HEK293T (cell line): ENCODE measurements around the gene MYL7.

Experiments used
- ARNT ChIP-seq: fragments of 450-650 bp; IDR thresholded peaks from 2 replicates; pipeline ENCODE4 v1.6.1; 2017; ENCODE audit warnings: mild to moderate bottlenecking
- BHLHE40 ChIP-seq: fragments of 450-650 bp; IDR thresholded peaks from 2 replicates; pipeline ENCODE4 v1.6.1; 2016; ENCODE audit warnings: mild to moderate bottlenecking, moderate library complexity, borderline replicate concordance
- CTBP1 ChIP-seq: fragments of 450-650 bp; IDR thresholded peaks from 2 replicates; pipeline ENCODE4 v1.6.1; 2016; ENCODE audit warnings: borderline replicate concordance
- FOXA1 ChIP-seq: fragments of 450-650 bp; IDR thresholded peaks from 2 replicates; pipeline ENCODE4 v1.6.1; 2016; ENCODE audit warnings: mild to moderate bottlenecking
- FOXK2 ChIP-seq: fragments of 450-650 bp; IDR thresholded peaks from 2 replicates; pipeline ENCODE4 v1.6.1; 2016; ENCODE audit warnings: mild to moderate bottlenecking
- FOXM1 ChIP-seq: fragments of 450-650 bp; IDR thresholded peaks from 2 replicates; pipeline ENCODE4 v1.6.1; 2017; ENCODE audit warnings: mild to moderate bottlenecking, borderline replicate concordance
- HDGF ChIP-seq: fragments of 450-650 bp; IDR thresholded peaks from 2 replicates; pipeline ENCODE4 v1.6.1; 2017; ENCODE audit warnings: antibody characterized with exemption, borderline replicate concordance
- SP1 ChIP-seq: fragments of 450-650 bp; IDR thresholded peaks from 2 replicates; pipeline ENCODE4 v1.6.1; 2017
- SUZ12 ChIP-seq: fragments of 450-650 bp; IDR thresholded peaks from 2 replicates; pipeline ENCODE4 v1.6.1; 2016; ENCODE audit warnings: mild to moderate bottlenecking
- TARDBP ChIP-seq: fragments of 450-650 bp; IDR thresholded peaks from 2 replicates; pipeline ENCODE4 v1.6.1; 2016

DNA sequence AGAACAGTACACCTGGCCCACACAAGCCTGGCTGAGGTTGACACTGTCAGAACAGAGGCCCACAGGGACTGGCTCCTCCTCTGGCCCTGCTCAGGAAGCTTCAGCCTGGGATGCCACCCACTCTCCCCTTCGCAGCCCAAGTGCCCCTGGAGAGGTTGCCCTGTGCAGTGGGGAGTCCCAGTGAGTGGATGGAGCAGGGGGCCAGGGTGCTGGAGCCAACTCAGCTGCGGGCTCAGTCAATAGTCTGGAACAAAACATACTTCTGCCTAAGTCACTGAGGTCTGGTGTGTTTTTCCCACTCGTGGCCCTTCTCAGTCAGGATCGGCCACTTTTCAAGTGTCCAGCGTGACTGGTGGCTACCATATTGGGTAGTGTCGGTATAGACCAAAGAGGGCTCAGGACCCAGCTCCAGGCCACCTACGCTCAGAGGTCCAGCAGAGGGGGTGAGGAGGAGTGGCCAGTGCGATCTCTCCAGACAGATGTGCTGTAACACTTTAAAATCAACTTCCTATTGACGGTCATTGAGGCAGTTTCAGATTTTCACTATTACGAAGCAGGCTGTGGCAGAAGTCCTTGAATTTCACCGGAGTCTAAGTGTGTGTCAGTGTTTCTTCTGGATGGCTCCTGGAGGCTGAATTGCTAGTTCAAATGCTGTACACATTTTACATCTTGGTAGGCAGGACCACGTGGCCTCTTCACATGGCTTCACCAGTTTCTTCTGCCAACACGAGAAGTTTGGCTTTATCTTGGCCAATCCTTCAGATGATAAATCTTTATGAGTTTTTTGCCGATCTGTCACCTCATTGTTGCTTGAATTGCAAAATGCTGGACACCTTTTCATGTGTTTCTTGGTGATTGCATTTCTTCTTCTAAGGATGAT lies 49.1 kb upstream of the MYL7 start:
- no peak for TF ChIP-seq SUZ12
- TF ChIP-seq FOXK2: no peak
- TF ChIP-seq FOXM1: no peak
- no peak for TF ChIP-seq SP1
- no peak for TF ChIP-seq BHLHE40
- no peak for TF ChIP-seq TARDBP
- no peak for TF ChIP-seq CTBP1
- no peak for TF ChIP-seq ARNT
- no peak for TF ChIP-seq FOXA1
- TF ChIP-seq HDGF: no peak
